ENCODE measurements around the gene ESPN. TPM values are rescaled to one million over a fixed set of nuclear protein-coding genes. Genes with fewer than 3 reads are reported as not detected.
"Not testable (repeated sequence)": the region's sequence is repeated elsewhere in the genome, so short reads cannot be mapped to it uniquely, and the experiment has no call there.

Gene ESPN
- total and polyA plus RNA-seq, 2 of the 8 experiments (the other 6 are each of a cell fraction or from before 2014, with no cell fraction given): 5.2 to 16.3 TPM

- H3K4me2 ChIP-seq (ENCODE audit: insufficient read depth in 1 of 2, low read depth in 2 of 2, low read length in 2 of 2): not testable (repeated sequence)
- CTCF ChIA-PET (ENCODE audit: partially characterized antibody): interaction anchor here (0.8 to 12.0 kb wide), 5 partner anchors 10 to 49 kb away, joined by 3 to 168 read pairs (median 48); no protein-coding TSS in a partner anchor
- 87% methylated on average over 4 of the region's 4 CpGs; no CpG with 5 or more reads in 1 of the 2 experiments for WGBS, 2 experiments (ENCODE audit: extremely low coverage in 1 of 2, insufficient coverage in 1 of 2, insufficient read length in 1 of 2, insufficient replicate concordance in 2 of 2, low coverage in 1 of 2, low lambda C conversion rate in 2 of 2, missing lambda C conversion rate in 1 of 2)
These were observed 69.3 kb downstream of the ESPN start for GRCh38 chr1:6493834-6494223.

More at GRCh38 chr1:6493834-6494223, 69.3 kb downstream of the ESPN start:
- Histone ChIP-seq H3K27me3 (replicated peaks in 1 of 4; ENCODE audit: control insufficient read depth in 3 of 4, extremely low read depth in 1 of 4, insufficient read depth in 3 of 4, low read length in 3 of 4) (peaks cover 0 to 27% (median 18%) of the 10 kb centered on the region in 4 experiments; a peak in 5 of 7 replicates), H3K4me1 (replicated peaks in 1 of 4; ENCODE audit: control insufficient read depth in 3 of 4, insufficient read depth in 4 of 4, low read length in 3 of 4) (peaks cover 0 to 41% (median 23%) of the 10 kb centered on the region in 4 experiments; a peak in 6 of 7 replicates), H3K23me2 (ENCODE audit: low read depth, low read length) (peaks cover 20% of the 10 kb centered on the region; the same call in 1 of the 2 replicates)
- not testable (repeated sequence) for H2BK12ac ChIP-seq (ENCODE audit: low read depth, low read length); H2BK15ac ChIP-seq (ENCODE audit: low read length); H3K27ac ChIP-seq (ENCODE audit: low read depth, low read length); H2BK5ac ChIP-seq (ENCODE audit: low read depth, low read length); H3K56ac ChIP-seq (replicated peaks; ENCODE audit: insufficient read length, low read depth, low read length); H2BK20ac ChIP-seq (ENCODE audit: low read length); H2BK120ac ChIP-seq (replicated peaks; ENCODE audit: low read depth, low read length); H3K14ac ChIP-seq (ENCODE audit: insufficient read length); H3K9ac ChIP-seq (replicated peaks in 1 of 4; ENCODE audit: extremely low read depth in 1 of 4, low read depth in 3 of 4, low read length in 3 of 4); H3K18ac ChIP-seq (ENCODE audit: extremely low read depth, low read length); DNase-seq (ENCODE audit: low read depth in 1 of 2, low spot score in 2 of 2); H4K91ac ChIP-seq (replicated peaks; ENCODE audit: insufficient read length, low read length); FAIRE-seq; H3K79me1 ChIP-seq (ENCODE audit: low read depth, low read length); H4K8ac ChIP-seq (ENCODE audit: extremely low read depth, insufficient read depth, low read length); H3K9me3 ChIP-seq (ENCODE audit: insufficient read depth in 2 of 2, low read depth in 1 of 2, low read length in 1 of 2); H4K20me1 ChIP-seq (replicated peaks in 1 of 2; ENCODE audit: control insufficient read depth in 1 of 2, insufficient read depth in 2 of 2, low read length in 2 of 2); H3K4me3 ChIP-seq (ENCODE audit: extremely low read depth in 1 of 4, insufficient read depth in 2 of 4, low read depth in 3 of 4, low read length in 4 of 4); H4K5ac ChIP-seq (ENCODE audit: insufficient read length, low read depth, low read length); H3K79me2 ChIP-seq (ENCODE audit: control insufficient read depth in 1 of 2, insufficient read depth in 2 of 2, low read length in 2 of 2); H2AFZ ChIP-seq (ENCODE audit: low read length); H2AK5ac ChIP-seq (ENCODE audit: low read depth, low read length); H3K4ac ChIP-seq (replicated peaks; ENCODE audit: insufficient read length, low read depth, low read length); H3K36me3 ChIP-seq (ENCODE audit: control insufficient read depth in 2 of 4, insufficient read depth in 4 of 4, low read length in 3 of 4); H3K23ac ChIP-seq (ENCODE audit: insufficient read length)
- POLR2A ChIA-PET (ENCODE audit: partially characterized antibody): interaction anchor here (1.9 kb wide), 1 partner anchor 11 kb away, joined by 4 read pairs; no protein-coding TSS in a partner anchor

All from H1 (cell line).